Measurements from ENCODE around the gene FKBP1A. TPM values are rescaled to one million over a fixed set of nuclear protein-coding genes. Genes with fewer than 3 reads are reported as not detected.
A peak's percentile ranks its signal among the peaks of the same experiment; 100 is the strongest.

The FKBP1A gene
- total and polyA plus RNA-seq, 5 donors from 2014 or later, result 49.1 to 84.3 (median 65.4) TPM

GRCh38 chr20:1382670-1383069, 10.2 kb downstream of the FKBP1A start:
- Histone ChIP-seq H3K9me3 (ENCODE audit: control insufficient read depth in 2 of 2, low read length in 2 of 2) (no peaks in the 10 kb centered on the region), H3K27ac (ENCODE audit: insufficient read depth, low read length, poor library complexity, severe bottlenecking) (no peak overlapping the region), H3K4me3 (ENCODE audit: low read depth, low read length) (no peak overlapping the region), H3K27me3 (ENCODE audit: control insufficient read depth, insufficient read depth, low read length) (no peaks in the 10 kb centered on the region), H3K36me3 (ENCODE audit: control insufficient read depth, insufficient read depth, low read length) (peaks cover 26% of the 10 kb centered on the region), H3K4me1 (ENCODE audit: control insufficient read depth, insufficient read depth, low read length, poor library complexity, severe bottlenecking) (peaks cover 60% of the 10 kb centered on the region)
- ATAC-seq (ENCODE audit: low read depth in 2 of 2), result no peak
- H3K27me3 Mint-ChIP-seq, result no peaks in the 10 kb centered on the region
- DNase-seq, result no peak
- peaks cover 61 to 99% (median 81%) of the 10 kb centered on the region in 4 donors for H3K4me1 Mint-ChIP-seq
- H3K4me3 Mint-ChIP-seq, result peak overlapping the region in 2 of 4 donors; percentile 16 to 32
- no peaks in the 10 kb centered on the region for H3K9me3 Mint-ChIP-seq
- peak overlapping the region in 2 of 3 donors; percentile 4 to 34 for H3K27ac Mint-ChIP-seq
- peaks cover 20% of the 10 kb centered on the region for H3K36me3 Mint-ChIP-seq

GRCh38 chr20:1381753-1382591, 10.9 kb downstream of the FKBP1A start:
- no peak for DNase-seq
- peak overlapping the region in 3 of 4 donors; percentile 16 to 32 (median 23) for H3K4me3 Mint-ChIP-seq
- Histone ChIP-seq H3K4me1 (ENCODE audit: control insufficient read depth, insufficient read depth, low read length, poor library complexity, severe bottlenecking) (peaks cover 60% of the 10 kb centered on the region), H3K27ac (ENCODE audit: insufficient read depth, low read length, poor library complexity, severe bottlenecking) (no peak overlapping the region), H3K4me3 (ENCODE audit: low read depth, low read length) (no peak overlapping the region), H3K9me3 (ENCODE audit: control insufficient read depth in 2 of 2, low read length in 2 of 2) (no peaks in the 10 kb centered on the region), H3K36me3 (ENCODE audit: control insufficient read depth, insufficient read depth, low read length) (peaks cover 29% of the 10 kb centered on the region), H3K27me3 (ENCODE audit: control insufficient read depth, insufficient read depth, low read length) (no peaks in the 10 kb centered on the region)
- no peak for ATAC-seq (ENCODE audit: low read depth in 2 of 2)
- peaks cover 64 to 99% (median 82%) of the 10 kb centered on the region in 4 donors for H3K4me1 Mint-ChIP-seq
- no peaks in the 10 kb centered on the region for H3K9me3 Mint-ChIP-seq
- H3K36me3 Mint-ChIP-seq, result peaks cover 22% of the 10 kb centered on the region
- peak overlapping the region in 2 of 3 donors; percentile 34 to 59 for H3K27ac Mint-ChIP-seq
- H3K27me3 Mint-ChIP-seq, result no peaks in the 10 kb centered on the region

- Mint-ChIP-seq H3K36me3 (peaks cover 17% of the 10 kb centered on the region), H3K4me3 (peak overlapping the region in 3 of 4 donors; percentile 53 to 62 (median 58)), H3K9me3 (no peaks in the 10 kb centered on the region), H3K4me1 (peaks cover 58 to 93% (median 72%) of the 10 kb centered on the region in 4 donors), H3K27ac (peak overlapping the region in 2 of 3 donors; percentile 69 to 86), H3K27me3 (no peaks in the 10 kb centered on the region)
- no peak for ATAC-seq (ENCODE audit: low read depth in 2 of 2)
- no peaks in the 10 kb centered on the region for H3K27me3 ChIP-seq (ENCODE audit: control insufficient read depth, insufficient read depth, low read length)
- peaks cover 45% of the 10 kb centered on the region for H3K4me1 ChIP-seq (ENCODE audit: control insufficient read depth, insufficient read depth, low read length, poor library complexity, severe bottlenecking)
- no peak overlapping the region for H3K4me3 ChIP-seq (ENCODE audit: low read depth, low read length)
- no peak overlapping the region for H3K27ac ChIP-seq (ENCODE audit: insufficient read depth, low read length, poor library complexity, severe bottlenecking)
- H3K36me3 ChIP-seq (ENCODE audit: control insufficient read depth, insufficient read depth, low read length), result peaks cover 25% of the 10 kb centered on the region
- H3K9me3 ChIP-seq (ENCODE audit: control insufficient read depth in 2 of 2, low read length in 2 of 2), result no peaks in the 10 kb centered on the region
- DNase-seq, result no peak
These were observed 14.1 kb downstream of the FKBP1A start for GRCh38 chr20:1378735-1379125.

GRCh38 chr20:1377984-1378734, 14.7 kb downstream of the FKBP1A start:
- Mint-ChIP-seq H3K9me3 (no peaks in the 10 kb centered on the region), H3K4me3 (peak overlapping the region in 3 of 4 donors; percentile 19 to 63 (median 58)), H3K36me3 (peaks cover 23% of the 10 kb centered on the region), H3K27ac (peak overlapping the region; percentile 69 to 90 (median 86)), H3K4me1 (peaks cover 58 to 93% (median 75%) of the 10 kb centered on the region in 4 donors), H3K27me3 (no peaks in the 10 kb centered on the region)
- no peak for DNase-seq
- H3K9me3 ChIP-seq (ENCODE audit: control insufficient read depth in 2 of 2, low read length in 2 of 2), result no peaks in the 10 kb centered on the region
- H3K4me3 ChIP-seq (ENCODE audit: low read depth, low read length), result peak overlapping the region; percentile 27
- peaks cover 45% of the 10 kb centered on the region for H3K4me1 ChIP-seq (ENCODE audit: control insufficient read depth, insufficient read depth, low read length, poor library complexity, severe bottlenecking)
- H3K36me3 ChIP-seq (ENCODE audit: control insufficient read depth, insufficient read depth, low read length), result peaks cover 30% of the 10 kb centered on the region
- ATAC-seq (ENCODE audit: low read depth in 2 of 2), result no peak
- H3K27me3 ChIP-seq (ENCODE audit: control insufficient read depth, insufficient read depth, low read length), result no peaks in the 10 kb centered on the region
- no peak overlapping the region for H3K27ac ChIP-seq (ENCODE audit: insufficient read depth, low read length, poor library complexity, severe bottlenecking)

GRCh38 chr20:1377341-1377871, 15.4 kb downstream of the FKBP1A start:
- ATAC-seq (ENCODE audit: low read depth in 2 of 2), result no peak
- H3K27ac ChIP-seq (ENCODE audit: insufficient read depth, low read length, poor library complexity, severe bottlenecking), result no peak overlapping the region
- peaks cover 38% of the 10 kb centered on the region for H3K4me1 ChIP-seq (ENCODE audit: control insufficient read depth, insufficient read depth, low read length, poor library complexity, severe bottlenecking)
- no peaks in the 10 kb centered on the region for H3K9me3 ChIP-seq (ENCODE audit: control insufficient read depth in 2 of 2, low read length in 2 of 2)
- Mint-ChIP-seq H3K27me3 (no peaks in the 10 kb centered on the region), H3K4me1 (peaks cover 60 to 89% (median 76%) of the 10 kb centered on the region in 4 donors), H3K9me3 (no peaks in the 10 kb centered on the region), H3K27ac (peak overlapping the region; percentile 69 to 90 (median 86)), H3K4me3 (peak overlapping the region in 3 of 4 donors; percentile 37 to 67 (median 58)), H3K36me3 (peaks cover 26% of the 10 kb centered on the region)
- DNase-seq, result no peak
- no peaks in the 10 kb centered on the region for H3K27me3 ChIP-seq (ENCODE audit: control insufficient read depth, insufficient read depth, low read length)
- H3K36me3 ChIP-seq (ENCODE audit: control insufficient read depth, insufficient read depth, low read length), result peaks cover 30% of the 10 kb centered on the region
- H3K4me3 ChIP-seq (ENCODE audit: low read depth, low read length), result peak overlapping the region; percentile 27

- peaks cover 54 to 81% (median 76%) of the 10 kb centered on the region in 4 donors for H3K4me1 Mint-ChIP-seq
- Histone ChIP-seq H3K4me1 (ENCODE audit: control insufficient read depth, insufficient read depth, low read length, poor library complexity, severe bottlenecking) (peaks cover 31% of the 10 kb centered on the region), H3K27me3 (ENCODE audit: control insufficient read depth, insufficient read depth, low read length) (no peaks in the 10 kb centered on the region), H3K9me3 (ENCODE audit: control insufficient read depth in 2 of 2, low read length in 2 of 2) (no peaks in the 10 kb centered on the region), H3K4me3 (ENCODE audit: low read depth, low read length) (peak overlapping the region; percentile 27), H3K27ac (ENCODE audit: insufficient read depth, low read length, poor library complexity, severe bottlenecking) (peak overlapping the region; percentile 34), H3K36me3 (ENCODE audit: control insufficient read depth, insufficient read depth, low read length) (peaks cover 36% of the 10 kb centered on the region)
- DNase-seq (no peak), ATAC-seq (ENCODE audit: low read depth in 2 of 2) (no peak)
- H3K27me3 Mint-ChIP-seq, result no peaks in the 10 kb centered on the region
- peaks cover 26% of the 10 kb centered on the region for H3K36me3 Mint-ChIP-seq
- no peaks in the 10 kb centered on the region for H3K9me3 Mint-ChIP-seq
- H3K4me3 Mint-ChIP-seq, result peak overlapping the region in 3 of 4 donors; percentile 37 to 67 (median 58)
- H3K27ac Mint-ChIP-seq, result peak overlapping the region in 2 of 3 donors; percentile 62 to 86
These were observed 16.2 kb downstream of the FKBP1A start for GRCh38 chr20:1376408-1377270.

GRCh38 chr20:1376007-1376406, 16.8 kb downstream of the FKBP1A start:
- Histone ChIP-seq H3K27me3 (ENCODE audit: control insufficient read depth, insufficient read depth, low read length) (no peaks in the 10 kb centered on the region), H3K4me1 (ENCODE audit: control insufficient read depth, insufficient read depth, low read length, poor library complexity, severe bottlenecking) (peaks cover 31% of the 10 kb centered on the region), H3K36me3 (ENCODE audit: control insufficient read depth, insufficient read depth, low read length) (peaks cover 42% of the 10 kb centered on the region), H3K27ac (ENCODE audit: insufficient read depth, low read length, poor library complexity, severe bottlenecking) (no peak overlapping the region), H3K9me3 (ENCODE audit: control insufficient read depth in 2 of 2, low read length in 2 of 2) (no peaks in the 10 kb centered on the region), H3K4me3 (ENCODE audit: low read depth, low read length) (no peak overlapping the region)
- Mint-ChIP-seq H3K9me3 (no peaks in the 10 kb centered on the region), H3K27ac (peak overlapping the region in 2 of 3 donors; percentile 63 to 86), H3K36me3 (peaks cover 26% of the 10 kb centered on the region), H3K4me3 (peak overlapping the region in 1 of 4 donors; percentile 2), H3K4me1 (peaks cover 48 to 75% (median 74%) of the 10 kb centered on the region in 4 donors), H3K27me3 (no peaks in the 10 kb centered on the region)
- DNase-seq (no peak), ATAC-seq (ENCODE audit: low read depth in 2 of 2) (no peak)
